K562 (cell line): ENCODE results near the gene ODC1. TPM values are rescaled to one million over a fixed set of nuclear protein-coding genes. Genes with fewer than 3 reads are reported as not detected.

Source experiments
- ATAC-seq: fragments of 200-7000 bp; cut with Tn5 transposase; 3 replicates; pipeline ENCODE4 v1.9.1; 2020; ENCODE audit warnings: moderate library complexity
- BruUV-seq: library from RNA; stranded (reverse); fragments of 400-500 nt; replicated peaks from 2 replicates; lab custom pipeline; 2021; lab: Mats Ljungman, UMichigan
- CTCF ChIA-PET: fragments of 300-600 bp; formaldehyde crosslinking; extraction: SDS; loops from one replicate; lab custom pipeline; 2021; ENCODE audit warnings: low intra/inter-chr PET ratio; lab: Yijun Ruan, JAX
- POLR2A ChIA-PET: fragments of 300-600, 350-650 bp; sonication (Branson Sonifier 250); formaldehyde crosslinking; extraction: SDS; loops from one replicate; lab custom pipeline; 2021; ENCODE audit warnings: antibody characterized with exemption, inconsistent platforms; lab: Yijun Ruan, JAX
- DNase-seq, 4 experiments: peaks; one replicate each; pipeline versions ENCODE4 v3.0.0 to v3.0.0-alpha.2; 2011 to 2018; ENCODE audit warnings: low spot score in 3 of 4, mixed read lengths in 3 of 4; ENCODE audit errors: extremely low read depth in 1 of 4
- FAIRE-seq: peaks from 2 replicates; lab custom pipeline; 2011; peaks lifted over from hg19 to GRCh38; lab: Jason Lieb, UNC
- H2AFZ ChIP-seq: 2 replicates; pipeline ENCODE4 v1.6.0; 2011; ENCODE audit warnings: low read depth, low read length, control low read depth, inconsistent platforms
- H3K27ac ChIP-seq: fragments of 200-600 bp; 3 replicates; pipeline ENCODE4 v1.8.0; 2011; ENCODE audit warnings: low read depth, mild to moderate bottlenecking, control low read depth, inconsistent platforms, low read length, moderate library complexity, mixed read lengths; ENCODE audit errors: extremely low read depth
- H3K27me3 ChIP-seq, 2 experiments: fragments of 300-600 bp in 1 of 2; 2 replicates in 1 of 2; 3 replicates in 1 of 2; pipeline versions ENCODE4 v1.6.0 to v1.8.0; 2011; ENCODE audit warnings: inconsistent platforms in 2 of 2, low read length in 2 of 2, mild to moderate bottlenecking in 1 of 2, mixed read lengths in 1 of 2, moderate library complexity in 1 of 2; ENCODE audit not compliant: control insufficient read depth in 2 of 2, insufficient read depth in 2 of 2
- H3K36me3 ChIP-seq: fragments of 300-600 bp; 3 replicates; pipeline ENCODE4 v1.8.0; 2011; ENCODE audit warnings: mild to moderate bottlenecking, low read length, inconsistent platforms; ENCODE audit not compliant: control insufficient read depth, insufficient read depth
- H3K4me1 ChIP-seq, 2 experiments: fragments of 200-600 bp in 1 of 2; replicated peaks in 1 of 2; 2 replicates in 1 of 2; 3 replicates in 1 of 2; pipeline versions ENCODE4 v1.5.1 to v1.8.0; 2011; ENCODE audit warnings: inconsistent platforms in 2 of 2, low read length in 2 of 2, mild to moderate bottlenecking in 1 of 2, mixed read lengths in 1 of 2, moderate library complexity in 1 of 2; ENCODE audit not compliant: control insufficient read depth in 2 of 2, insufficient read depth in 2 of 2
- H3K4me2 ChIP-seq: 2 replicates; pipeline ENCODE4 v1.6.1; 2011; ENCODE audit warnings: low read length, control low read depth, inconsistent platforms, mixed read lengths; ENCODE audit not compliant: insufficient read depth
- H3K4me3 ChIP-seq: fragments of 200-600 bp; sonication (generic), shearing (Covaris generic); 2 replicates; pipeline ENCODE4 v1.5.1; 2016; ENCODE audit warnings: control low read depth, inconsistent platforms
- H3K79me2 ChIP-seq: fragments of 200-600 bp; 3 replicates; pipeline ENCODE4 v1.8.0; 2011; ENCODE audit warnings: low read length, inconsistent platforms; ENCODE audit not compliant: control insufficient read depth, insufficient read depth
- H3K9ac ChIP-seq, 2 experiments: 2 replicates each; pipeline versions ENCODE4 v1.6.0 to v1.6.1; 2011; ENCODE audit warnings: low read depth in 2 of 2, low read length in 2 of 2, control low read depth in 1 of 2, inconsistent platforms in 1 of 2, mild to moderate bottlenecking in 1 of 2, mixed read lengths in 1 of 2; ENCODE audit not compliant: insufficient read depth in 1 of 2
- H3K9me1 ChIP-seq: one replicate; pipeline ENCODE4 v1.6.0; 2011; ENCODE audit warnings: inconsistent platforms, mild to moderate bottlenecking, low read length, moderate library complexity; ENCODE audit not compliant: control insufficient read depth, insufficient read depth
- H3K9me3 ChIP-seq: replicated peaks from 2 replicates; pipeline ENCODE4 v1.5.1; 2011; ENCODE audit warnings: low read depth, low read length, inconsistent platforms; ENCODE audit not compliant: control insufficient read depth, insufficient read depth
- H4K20me1 ChIP-seq: replicated peaks from 2 replicates; pipeline ENCODE4 v1.6.1; 2011; ENCODE audit warnings: low read length, inconsistent platforms, mixed read lengths; ENCODE audit not compliant: control insufficient read depth, insufficient read depth
- JUNB ChIP-seq: fragments of 450-650 bp; formaldehyde crosslinking; conservative IDR thresholded peaks from 2 replicates; pipeline ENCODE4 v1.4.0; 2020; ENCODE audit warnings: mild to moderate bottlenecking
- MAFF ChIP-seq: IDR thresholded peaks from 2 replicates; pipeline ENCODE4 v1.6.1; 2012; ENCODE audit warnings: low read length, improper control_type of control experiment
- NFIC ChIP-seq: fragments of 450-650 bp; IDR thresholded peaks from 2 replicates; pipeline ENCODE4 v1.6.1; 2017; ENCODE audit warnings: mild to moderate bottlenecking, inconsistent platforms
- NR2C1 ChIP-seq, 2 experiments: fragments of 450-650 bp; IDR thresholded peaks; 2 replicates each; pipeline ENCODE4 v1.6.1; 2017; ENCODE audit warnings: mild to moderate bottlenecking in 2 of 2, antibody characterized with exemption in 1 of 2, inconsistent platforms in 1 of 2, missing compliant biosample characterization in 1 of 2, missing genetic modification characterization in 1 of 2
- POLR2G ChIP-seq: fragments of 200-400 bp; formaldehyde crosslinking; IDR thresholded peaks from 2 replicates; pipeline ENCODE4 v1.6.1; 2017; ENCODE audit warnings: low read depth, mild to moderate bottlenecking, antibody characterized with exemption, low read length, moderate library complexity
- SAFB ChIP-seq: fragments of 200-400 bp; formaldehyde crosslinking; IDR thresholded peaks from 2 replicates; pipeline ENCODE4 v1.6.1; 2017; ENCODE audit warnings: low read depth, low read length, borderline replicate concordance
- SIX5 ChIP-seq, 2 experiments: IDR thresholded peaks; 2 replicates each; pipeline ENCODE4 v1.6.1; 2011; ENCODE audit warnings: low read length in 2 of 2, borderline replicate concordance in 1 of 2, low read depth in 1 of 2, mild to moderate bottlenecking in 1 of 2, moderate library complexity in 1 of 2; ENCODE audit not compliant: insufficient read depth in 1 of 2
- STAT5B ChIP-seq: fragments of 250-450 bp; sonication (Bioruptor Pico); IDR thresholded peaks from 2 replicates; pipeline ENCODE4 v1.8.0; 2021; ENCODE audit warnings: mild to moderate bottlenecking, inconsistent platforms
- WHSC1 ChIP-seq: IDR thresholded peaks from one replicate; pipeline ENCODE4 v1.6.1; 2012; ENCODE audit warnings: low read length, control low read depth, inconsistent platforms
- ZBTB26 ChIP-seq: fragments of 450-650 bp; formaldehyde crosslinking; IDR thresholded peaks from 2 replicates; pipeline ENCODE4 v1.4.0; 2022; ENCODE audit warnings: missing genetic modification characterization
- ZNF121 ChIP-seq: sonication (generic); formaldehyde crosslinking; conservative IDR thresholded peaks from 2 replicates; pipeline ENCODE4 v1.8.0; 2022; ENCODE audit warnings: missing genetic modification reagents
- ZNF217 ChIP-seq: sonication (generic); formaldehyde crosslinking; IDR thresholded peaks from 2 replicates; pipeline ENCODE4 v1.8.0; 2022; ENCODE audit warnings: mild to moderate bottlenecking, missing genetic modification reagents
- ZNF3 ChIP-seq: fragments of 250-450 bp; sonication (Bioruptor Pico); IDR thresholded peaks from 2 replicates; pipeline ENCODE4 v1.5.0; 2021; ENCODE audit warnings: mild to moderate bottlenecking, moderate library complexity
- ZNF354B ChIP-seq: fragments of 250-450 bp; sonication (Bioruptor Pico); IDR thresholded peaks from 2 replicates; pipeline ENCODE4 v1.4.0; 2020
- WGBS: fragments of 100-300 bp; shearing (Covaris generic); methylation state at CpG from one replicate; pipeline ENCODE4 v1.1.6; 2016; ENCODE audit warnings: low coverage, mixed read lengths; ENCODE audit not compliant: insufficient coverage; ENCODE audit errors: missing lambda C conversion rate; 5-methylcytosine and 5-hydroxymethylcytosine counted together
- in situ Hi-C: fragments of 300-500 bp; cut with MboI; formaldehyde crosslinking; loops from 4 replicates; pipeline ENCODE4 v1.15.0; 2018; ENCODE audit warnings: inconsistent platforms, mixed read lengths
- intact Hi-C: fragments of 100-400 bp; cut with micrococcal nuclease; formaldehyde crosslinking; loops from 2 replicates; pipeline ENCODE4 v1.14.2; 2022
- polyA plus RNA-seq, 8 experiments: library from polyadenylated mRNA; depleted of rRNA in 4 of 8; stranded (reverse) in 5 of 8; unstranded in 3 of 8; fragments of >200 nt; fragmentation: Nextera tagmentation in 2 of 8; fragmentation: Illumina TruSeq in 1 of 8; extraction: Ambion mirVana in 2 of 8; extraction: Trizol in 1 of 8; gene quantifications; 2 replicates each; pipeline versions ENCODE4 v1.2.1 to v1.2.3, GENCODE V29; 2011 to 2014; ENCODE audit warnings: inconsistent platforms in 1 of 8, missing spikeins in 1 of 8
- total RNA-seq, 7 experiments: library from RNA; depleted of rRNA in 6 of 7; stranded (reverse); fragments of >200 nt in 6 of 7; fragmentation: Illumina TruSeq in 2 of 7; extraction: Trizol in 2 of 7; gene quantifications; 2 replicates each; pipeline versions ENCODE4 v1.2.1 to v1.2.3, GENCODE V29; 2011 to 2021; ENCODE audit warnings: low replicate concordance in 1 of 7

Gene ODC1
- total and polyA plus RNA-seq, 9 of the 15 experiments (the other 6 are each of a cell fraction or from before 2014, with no cell fraction given): 142 to 563 (median 457) TPM

DNA sequence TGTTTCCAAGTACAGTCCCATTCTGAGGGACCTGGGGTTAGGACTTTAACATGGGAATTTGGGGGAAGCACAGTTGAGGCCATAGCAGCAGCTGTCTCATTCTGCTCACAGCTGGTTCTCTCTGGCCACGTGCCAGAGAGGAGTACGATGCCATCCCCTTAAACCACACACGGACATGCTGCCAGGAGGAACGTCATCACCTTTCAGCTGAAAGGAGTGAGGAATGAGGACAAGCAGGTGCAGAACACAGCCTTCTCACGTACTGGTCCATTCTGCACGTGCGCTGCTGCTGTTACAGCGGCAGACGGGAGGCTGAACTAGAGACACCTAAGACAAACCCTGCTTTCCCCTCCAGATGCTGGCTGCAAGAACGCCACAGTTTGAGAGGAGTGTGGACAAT, 33.5 kb downstream of the ODC1 start:
- Histone ChIP-seq H3K9me1 (no peaks in the 10 kb centered on the region), H4K20me1 (0 out of 2 replicates have a peak, but pooled peaks cover 4% of the 10 kb centered on the region), H3K27ac (no peak overlapping the region), H3K79me2 (no peaks in the 10 kb centered on the region), H3K27me3 (no peaks in the 10 kb centered on the region), H3K36me3 (peaks cover 10% of the 10 kb centered on the region; the same call in 2 of the 3 replicates), H3K4me1 (peaks cover 0 to 23% of the 10 kb centered on the region in 2 experiments; a peak in 3 of 5 replicates), H3K9ac (peak overlapping the region in 1 of 2 experiments; percentile 2; a peak in 1 of 4 replicates), H2AFZ (no peak overlapping the region), H3K4me2 (no peak overlapping the region), H3K9me3 (0 out of 2 replicates have a peak, but pooled peaks cover 8% of the 10 kb centered on the region), H3K4me3 (no peak overlapping the region)
- WGBS: 72% methylated on average over 10 of the region's 10 CpGs
- FAIRE-seq: no peak
- in situ Hi-C loops (loop anchor here (10.0 to 25.0 kb wide), 2 partner anchors 152 to 270 kb away; no protein-coding TSS in a partner anchor), intact Hi-C loops (no loop called here)
- CTCF ChIA-PET: no interaction called here
- no peak for ATAC-seq
- no peak for TF ChIP-seq JUNB (CRISPR knock-in tag)
- peak; percentile 44 for TF ChIP-seq NFIC
- POLR2A ChIA-PET: interaction anchor here (0.6 to 1.0 kb wide), 2 partner anchors 10 to 118 kb away, joined by 3 read pairs; no protein-coding TSS in a partner anchor
- no TSS peak for BruUV-seq
- no peak for DNase-seq

GRCh38 chr2:10413991-10414451, 34.1 kb downstream of the ODC1 start:
- no peak for FAIRE-seq
- DNase-seq: no peak
- H3K27me3 ChIP-seq: no peaks in the 10 kb centered on the region
- ChIA-PET POLR2A (no interaction called here), CTCF (no interaction called here)
- H4K20me1 ChIP-seq: 0 out of 2 replicates have a peak, but pooled peaks cover 4% of the 10 kb centered on the region
- no peak overlapping the region for H3K4me2 ChIP-seq
- no peak overlapping the region for H3K4me3 ChIP-seq
- BruUV-seq: no TSS peak
- no peaks in the 10 kb centered on the region for H3K79me2 ChIP-seq
- peak overlapping the region in 1 of 2 experiments; percentile 53; a peak in 1 of 4 replicates for H3K9ac ChIP-seq
- peaks cover under 1 to 28% of the 10 kb centered on the region in 2 experiments; a peak in 4 of 5 replicates for H3K4me1 ChIP-seq
- intact Hi-C loops (no loop called here), in situ Hi-C loops (loop anchor here (10.0 to 25.0 kb wide), 2 partner anchors 152 to 269 kb away; no protein-coding TSS in a partner anchor)
- H3K9me3 ChIP-seq: 0 out of 2 replicates have a peak, but pooled peaks cover 8% of the 10 kb centered on the region
- WGBS: 79% methylated on average over 7 of the region's 7 CpGs
- no peaks in the 10 kb centered on the region for H3K9me1 ChIP-seq
- H3K27ac ChIP-seq: no peak overlapping the region
- no peak for ATAC-seq
- H2AFZ ChIP-seq: no peak overlapping the region
- peaks cover 10% of the 10 kb centered on the region; the same call in 2 of the 3 replicates for H3K36me3 ChIP-seq
- TF ChIP-seq SIX5 (IDR thresholded peaks at IDR 0.05; ENCODE audit: borderline replicate concordance in 1 of 2, insufficient read depth in 1 of 2, low read depth in 1 of 2, low read length in 2 of 2) (no peak), STAT5B (no peak), ZNF121 (CRISPR knock-in tag) (no peak), MAFF (no peak), SAFB (no peak), WHSC1 (no peak), ZBTB26 (no peak), ZNF3 (no peak), ZNF217 (CRISPR knock-in tag) (no peak), POLR2G (no peak), ZNF354B (CRISPR knock-in tag) (no peak), NR2C1 (IDR thresholded peaks at IDR 0.05) (no peak), NR2C1 (tag; IDR thresholded peaks at IDR 0.05) (no peak)
